BE2C (cell line): ENCODE results near the gene MAT1A.

ENCODE experiments used
- DNase-seq: peaks from one replicate; pipeline ENCODE4 v3.0.0-alpha.2; 2020
- H3K27me3 ChIP-seq: fragments of 250-450 bp; sonication (Bioruptor Pico); 2 replicates; pipeline ENCODE4 v1.5.1; 2020; ENCODE audit warnings: mild to moderate bottlenecking
- H3K36me3 ChIP-seq: fragments of 250-450 bp; sonication (Bioruptor Pico); 2 replicates; pipeline ENCODE4 v1.5.1; 2020; ENCODE audit warnings: mild to moderate bottlenecking
- H3K4me1 ChIP-seq: fragments of 250-450 bp; sonication (Bioruptor Pico); 2 replicates; pipeline ENCODE4 v1.5.1; 2020
- H3K4me3 ChIP-seq: 2 replicates; pipeline ENCODE4 v1.5.1; 2011; ENCODE audit warnings: low read depth, low read length
- H3K9me3 ChIP-seq: fragments of 250-450 bp; sonication (Bioruptor Pico); 2 replicates; pipeline ENCODE4 v1.5.1; 2020
- CTCF ChIP-seq: IDR thresholded peaks from 2 replicates; pipeline ENCODE4 v1.5.1; 2012; ENCODE audit warnings: mild to moderate bottlenecking, low read depth, low read length

The MAT1A gene

DNA sequence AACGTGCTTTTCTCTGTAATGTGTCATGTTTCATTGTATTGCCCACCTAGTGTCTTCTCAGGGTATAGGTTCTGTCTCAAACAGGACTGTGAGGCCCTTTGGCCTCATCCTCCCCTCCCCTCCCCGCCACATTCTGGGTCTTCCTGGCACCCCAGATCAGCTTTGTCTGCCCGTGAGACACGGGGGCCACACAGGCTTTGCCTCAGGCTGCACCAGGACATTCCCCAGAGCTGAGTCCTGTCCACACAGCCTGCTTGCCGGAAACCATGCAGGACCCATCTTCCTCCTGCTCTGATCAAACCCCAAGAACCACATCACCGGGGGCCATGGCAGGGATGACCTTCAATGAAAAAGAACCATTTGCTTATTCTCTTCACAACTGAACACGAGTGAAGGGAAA lies 18.6 kb downstream of the MAT1A start:
- H3K9me3 ChIP-seq, result no peaks in the 10 kb centered on the region
- no peak for DNase-seq
- H3K4me1 ChIP-seq, result no peaks in the 10 kb centered on the region
- H3K36me3 ChIP-seq, result no peaks in the 10 kb centered on the region
- no peak overlapping the region for H3K4me3 ChIP-seq
- no peaks in the 10 kb centered on the region for H3K27me3 ChIP-seq
- no peak for TF ChIP-seq CTCF

GRCh38 chr10:80268938-80269588 lies 20.4 kb downstream of the MAT1A start:
- no peak for TF ChIP-seq CTCF
- H3K4me3 ChIP-seq, result no peak overlapping the region
- no peak for DNase-seq
- no peaks in the 10 kb centered on the region for H3K27me3 ChIP-seq
- H3K9me3 ChIP-seq, result no peaks in the 10 kb centered on the region
- H3K36me3 ChIP-seq, result no peaks in the 10 kb centered on the region
- H3K4me1 ChIP-seq, result no peaks in the 10 kb centered on the region

- DNase-seq, result no peak
- H3K4me1 ChIP-seq, result no peaks in the 10 kb centered on the region
Observed at GRCh38 chr10:80268266-80268665, 21.2 kb downstream of the MAT1A start.

GRCh38 chr10:80266513-80266863 lies 23.0 kb downstream of the MAT1A start:
- Histone ChIP-seq H3K36me3 (no peaks in the 10 kb centered on the region), H3K4me3 (no peak overlapping the region), H3K4me1 (no peaks in the 10 kb centered on the region), H3K9me3 (no peaks in the 10 kb centered on the region), H3K27me3 (no peaks in the 10 kb centered on the region)
- no peak for DNase-seq
- no peak for TF ChIP-seq CTCF

More at GRCh38 chr10:80268266-80268665, 21.2 kb downstream of the MAT1A start:
- H3K4me3 ChIP-seq, result no peak overlapping the region
- H3K27me3 ChIP-seq, result no peaks in the 10 kb centered on the region
- no peaks in the 10 kb centered on the region for H3K36me3 ChIP-seq
- no peaks in the 10 kb centered on the region for H3K9me3 ChIP-seq
- no peak for TF ChIP-seq CTCF

DNA sequence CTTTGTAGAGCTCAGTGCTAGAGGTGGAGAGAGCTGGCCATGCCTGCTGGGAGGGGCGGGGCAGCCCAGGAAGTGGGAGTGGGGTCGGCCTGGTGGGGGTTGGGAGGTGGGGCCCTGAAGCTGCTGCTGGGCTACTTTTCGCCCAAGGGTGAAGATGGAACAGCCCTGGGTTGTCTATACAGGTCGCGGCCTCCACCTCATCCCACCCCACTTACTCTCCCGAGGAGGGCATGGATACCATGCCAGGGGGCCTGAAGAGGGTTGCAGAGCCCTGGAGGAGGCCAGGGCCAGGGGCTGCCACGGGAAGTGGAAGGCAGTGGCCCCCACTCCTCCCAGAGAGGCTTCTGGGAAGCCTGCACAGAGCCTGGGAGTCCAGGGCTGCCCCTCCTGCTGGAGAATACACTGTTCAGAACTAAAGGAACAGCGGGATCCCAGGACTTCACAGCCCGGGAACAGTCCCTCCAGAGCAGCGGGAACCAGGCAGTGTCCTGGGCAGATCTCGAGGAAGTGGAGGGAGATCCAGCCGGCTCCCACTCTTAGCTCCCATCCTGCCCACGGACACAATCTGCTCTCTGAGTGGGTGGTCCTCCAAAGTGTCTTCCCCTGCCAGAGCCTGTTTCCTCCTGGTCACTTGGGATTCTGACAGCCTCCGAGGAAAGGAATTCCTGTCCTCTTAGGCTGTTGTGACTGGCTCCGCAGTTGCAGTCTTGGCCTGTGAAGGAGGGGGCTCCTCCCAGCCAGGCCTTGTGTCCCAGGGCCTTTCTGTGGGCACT lies 23.5 kb downstream of the MAT1A start:
- H3K36me3 ChIP-seq, result no peaks in the 10 kb centered on the region
- no peak for DNase-seq
- H3K4me3 ChIP-seq, result no peak overlapping the region
- H3K4me1 ChIP-seq, result no peaks in the 10 kb centered on the region
- no peaks in the 10 kb centered on the region for H3K27me3 ChIP-seq
- no peak for TF ChIP-seq CTCF
- H3K9me3 ChIP-seq, result no peaks in the 10 kb centered on the region
